HFF-Myc (cell line): ENCODE results near the gene TUT4.

Source experiments
- DNase-seq: peaks from one replicate; pipeline ENCODE4 v3.0.0-alpha.2; 2011; ENCODE audit warnings: low read depth; ENCODE audit errors: extremely low read depth
- H3K4me3 ChIP-seq: replicated peaks from 2 replicates; pipeline ENCODE4 v1.5.1; 2011; ENCODE audit warnings: low read depth, mild to moderate bottlenecking, control low read depth, low read length
- TF ChIP-seq, protein P1 (sequence below): IDR thresholded peaks from 2 replicates; pipeline ENCODE4 v1.5.1; 2012; ENCODE audit warnings: mild to moderate bottlenecking, low read depth, low read length, control low read depth; ENCODE audit errors: missing control alignments

TUT4 gene

DNA sequence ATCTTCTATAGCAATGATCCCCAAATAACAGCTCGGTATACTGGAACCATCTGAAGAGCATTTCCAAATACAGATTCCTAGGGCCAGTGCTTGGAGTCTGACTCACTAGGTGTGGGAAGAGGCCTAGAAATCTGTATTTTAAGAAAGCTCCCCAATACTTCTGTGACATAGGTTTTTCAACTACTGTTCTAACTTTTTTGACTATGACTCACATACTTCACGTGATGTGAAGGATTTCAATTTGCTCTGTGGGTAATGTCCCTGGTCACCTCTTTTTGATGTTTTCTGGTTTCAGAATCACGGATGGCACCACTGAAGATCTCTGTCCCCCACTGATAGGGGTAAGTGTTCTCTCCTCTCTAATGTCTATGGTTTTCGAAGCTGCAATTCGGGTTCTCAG, 159.7 kb downstream of the TUT4 start:
- TF ChIP-seq, protein P1, sequence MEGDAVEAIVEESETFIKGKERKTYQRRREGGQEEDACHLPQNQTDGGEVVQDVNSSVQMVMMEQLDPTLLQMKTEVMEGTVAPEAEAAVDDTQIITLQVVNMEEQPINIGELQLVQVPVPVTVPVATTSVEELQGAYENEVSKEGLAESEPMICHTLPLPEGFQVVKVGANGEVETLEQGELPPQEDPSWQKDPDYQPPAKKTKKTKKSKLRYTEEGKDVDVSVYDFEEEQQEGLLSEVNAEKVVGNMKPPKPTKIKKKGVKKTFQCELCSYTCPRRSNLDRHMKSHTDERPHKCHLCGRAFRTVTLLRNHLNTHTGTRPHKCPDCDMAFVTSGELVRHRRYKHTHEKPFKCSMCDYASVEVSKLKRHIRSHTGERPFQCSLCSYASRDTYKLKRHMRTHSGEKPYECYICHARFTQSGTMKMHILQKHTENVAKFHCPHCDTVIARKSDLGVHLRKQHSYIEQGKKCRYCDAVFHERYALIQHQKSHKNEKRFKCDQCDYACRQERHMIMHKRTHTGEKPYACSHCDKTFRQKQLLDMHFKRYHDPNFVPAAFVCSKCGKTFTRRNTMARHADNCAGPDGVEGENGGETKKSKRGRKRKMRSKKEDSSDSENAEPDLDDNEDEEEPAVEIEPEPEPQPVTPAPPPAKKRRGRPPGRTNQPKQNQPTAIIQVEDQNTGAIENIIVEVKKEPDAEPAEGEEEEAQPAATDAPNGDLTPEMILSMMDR = no peak
- H3K4me3 ChIP-seq = no peak overlapping the region
- no peak for DNase-seq

DNA sequence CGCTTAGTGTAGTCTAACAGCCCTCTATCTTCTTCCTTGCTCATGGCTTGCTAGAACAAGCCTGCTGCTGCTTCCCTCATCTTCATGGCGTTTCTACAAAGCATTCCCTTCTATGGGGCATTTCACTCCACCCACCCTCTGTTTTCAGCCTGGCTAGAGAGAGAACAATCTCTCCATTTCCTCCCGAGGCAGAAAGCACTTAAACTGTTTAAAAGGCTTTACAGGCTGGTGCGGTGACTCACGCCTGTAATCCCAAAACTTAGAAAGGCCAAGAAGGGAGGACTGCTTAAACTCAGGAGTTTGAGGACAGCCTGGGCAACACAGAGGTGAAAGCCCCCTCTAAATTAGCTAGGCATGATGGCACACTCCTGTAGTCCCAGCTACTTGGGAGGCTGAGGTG, 166.4 kb downstream of the TUT4 start:
- H3K4me3 ChIP-seq = no peak overlapping the region
- DNase-seq = no peak
- TF ChIP-seq, protein P1 = no peak

DNA sequence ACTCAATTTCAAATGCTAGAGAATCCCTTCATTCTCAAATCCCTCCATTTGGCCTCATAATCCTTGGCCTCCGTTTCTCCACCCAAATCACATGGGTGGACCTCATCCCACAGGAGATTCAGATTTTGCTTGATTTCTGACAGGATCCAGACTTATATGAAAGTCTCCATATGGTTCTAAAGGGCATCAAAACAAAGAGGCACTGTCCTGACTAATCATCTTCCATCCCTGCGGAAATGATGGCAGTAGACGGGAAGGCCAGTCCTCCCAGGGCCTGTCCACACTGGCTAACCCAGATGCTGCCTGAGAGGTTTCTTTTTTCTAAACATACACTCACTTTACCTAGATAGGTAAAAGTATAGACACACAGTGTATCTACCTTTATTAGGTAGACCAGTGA, 167.5 kb downstream of the TUT4 start:
- DNase-seq = no peak
- TF ChIP-seq, protein P1 = no peak
- no peak overlapping the region for H3K4me3 ChIP-seq
